Activated CD4-positive, CD25-positive, alpha-beta regulatory T cell (primary cell): ENCODE measurements around the gene E2F8.

ENCODE experiments used
- DNase-seq, 4 experiments: peaks; one replicate each; lab custom pipeline; 2025; lab: John Stamatoyannopoulos, UW

The E2F8 gene

DNA sequence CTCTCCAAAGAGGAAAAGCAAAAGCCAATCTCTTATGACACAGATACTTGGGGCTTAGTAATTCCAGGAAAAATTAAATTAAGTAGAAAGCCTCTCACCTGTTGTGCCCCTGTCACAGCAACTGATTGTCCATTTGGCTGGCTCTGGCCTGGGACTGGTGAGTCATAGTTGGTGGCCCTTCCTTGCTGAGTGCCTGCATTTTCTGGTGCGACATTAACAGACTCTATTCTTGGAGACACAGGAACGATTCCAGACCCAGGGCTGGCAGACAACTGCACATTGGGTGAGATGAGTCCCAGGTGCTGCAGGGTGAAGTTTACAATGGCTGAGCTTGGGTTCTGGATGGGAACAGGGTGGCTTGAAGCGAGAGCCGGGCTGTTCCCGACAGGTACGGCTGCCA is 15.6 kb downstream of the E2F8 start:
- no peak for DNase-seq

GRCh38 chr11:19220903-19221724 is 19.6 kb downstream of the E2F8 start:
- no peak for DNase-seq

- DNase-seq = no peak
Measured at GRCh38 chr11:19218786-19219460, 21.8 kb downstream of the E2F8 start.

- DNase-seq = no peak
Measured at GRCh38 chr11:19218216-19218615, 22.5 kb downstream of the E2F8 start.

DNA sequence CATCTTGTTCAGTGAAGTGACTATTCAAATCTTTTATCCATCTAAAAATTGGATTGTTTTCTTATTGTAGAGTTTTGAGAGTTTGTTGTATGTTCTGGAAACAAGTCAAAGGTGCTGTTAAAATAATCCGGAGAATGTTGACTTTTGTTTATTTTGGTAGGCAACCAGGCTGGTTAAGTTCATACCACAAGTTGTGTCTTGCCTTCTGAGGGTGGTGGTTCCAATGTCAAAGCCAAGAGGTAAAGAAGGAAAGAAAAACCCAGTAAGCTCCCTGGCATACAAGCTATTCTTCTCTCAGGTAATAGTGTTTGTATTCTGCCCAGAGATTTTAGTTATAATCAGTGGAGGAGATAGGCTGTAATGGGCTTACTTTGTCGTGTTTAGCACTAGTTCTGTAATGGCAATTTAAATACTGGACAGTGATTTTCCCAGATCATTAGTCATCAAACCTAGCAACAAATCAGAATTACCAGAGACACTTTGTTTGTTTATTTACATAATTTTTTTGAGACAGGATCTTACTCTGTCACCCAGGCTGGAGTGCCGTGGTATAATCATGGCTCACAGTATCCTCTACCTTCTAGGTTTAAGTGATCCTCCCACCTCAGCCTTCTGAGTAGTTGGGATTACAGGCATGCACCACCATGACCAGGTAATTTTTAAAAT is 23.9 kb downstream of the E2F8 start:
- DNase-seq = no peak

DNA sequence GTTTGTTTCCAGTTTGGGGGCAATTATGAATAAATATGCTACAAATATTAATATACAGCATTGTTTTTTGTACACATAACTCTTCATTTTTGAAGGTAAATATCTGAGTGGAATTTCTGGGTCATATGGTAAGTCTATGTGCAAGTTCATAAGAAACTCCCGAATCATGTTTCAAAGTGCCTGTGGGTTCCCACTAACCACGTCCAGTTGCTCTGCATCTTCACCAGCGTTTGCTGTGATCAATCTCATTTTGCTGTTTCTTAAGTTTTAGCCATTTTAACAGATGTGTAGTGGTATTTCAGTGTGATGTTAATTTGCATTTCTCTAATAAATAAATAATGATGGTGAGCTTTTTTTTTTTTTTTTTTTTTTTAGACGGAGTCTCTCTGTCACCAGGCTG is 24.7 kb downstream of the E2F8 start:
- DNase-seq = no peak

GRCh38 chr11:19209617-19210370 is 31.0 kb downstream of the E2F8 start:
- no peak for DNase-seq

DNA sequence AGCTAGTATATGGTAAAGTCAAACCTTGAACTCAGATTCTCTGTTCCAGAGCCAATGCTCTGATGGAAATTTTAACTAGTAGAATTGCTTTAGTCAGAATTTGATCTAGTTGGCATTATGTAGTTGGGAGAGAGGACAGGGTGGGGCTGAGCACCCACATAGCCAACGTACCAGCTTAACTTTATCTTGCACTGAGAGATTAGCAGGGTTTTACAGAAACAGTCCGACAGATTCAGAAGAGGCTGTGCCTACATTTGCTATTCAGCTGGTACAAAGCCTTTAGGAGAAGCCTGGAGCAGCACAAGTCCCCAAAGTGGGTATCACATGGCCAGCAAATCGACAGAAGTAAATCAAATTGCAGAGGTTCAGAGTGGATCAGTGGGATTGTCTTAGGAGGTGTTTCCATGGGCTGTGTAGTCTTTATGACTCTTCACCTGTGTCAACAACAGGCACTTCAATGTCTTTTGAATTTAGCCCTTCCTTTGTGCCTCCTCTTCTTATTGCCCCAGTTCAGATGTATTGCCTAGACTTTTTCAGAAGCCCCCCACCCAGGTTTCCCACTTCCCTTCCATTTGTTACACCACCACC is 31.7 kb downstream of the E2F8 start:
- no peak for DNase-seq

GRCh38 chr11:19208181-19208580 is 32.6 kb downstream of the E2F8 start:
- DNase-seq = no peak

DNA sequence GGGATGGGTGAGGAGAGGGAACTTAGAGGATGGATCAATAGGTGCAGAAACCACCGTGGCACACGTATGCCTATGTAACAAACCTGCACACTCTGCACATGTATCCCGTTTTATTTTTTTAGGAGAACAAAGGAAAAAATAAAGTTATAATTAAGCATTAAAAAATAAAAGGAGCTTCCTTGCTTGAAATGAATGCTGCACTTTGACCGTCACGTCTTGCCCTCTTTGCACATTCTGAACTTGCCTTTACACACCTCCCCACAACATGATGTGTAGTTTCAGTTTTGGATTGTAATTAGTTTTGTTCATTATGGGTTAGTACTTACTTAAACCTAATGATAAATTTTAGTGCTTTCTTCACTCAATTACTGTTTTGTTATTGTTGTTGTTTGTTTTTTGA is 35.9 kb downstream of the E2F8 start:
- no peak for DNase-seq

- DNase-seq = no peak
Measured at GRCh38 chr11:19201737-19202605, 38.8 kb downstream of the E2F8 start, which contains the start of gene CSRP3. Gene CSRP3 (minus strand): TSS chr11:19201983. CDS start chr11:19192448, 9,535 bp downstream.

- DNase-seq = no peak
Measured at GRCh38 chr11:19200410-19201201, 40.1 kb downstream of the E2F8 start.

DNA sequence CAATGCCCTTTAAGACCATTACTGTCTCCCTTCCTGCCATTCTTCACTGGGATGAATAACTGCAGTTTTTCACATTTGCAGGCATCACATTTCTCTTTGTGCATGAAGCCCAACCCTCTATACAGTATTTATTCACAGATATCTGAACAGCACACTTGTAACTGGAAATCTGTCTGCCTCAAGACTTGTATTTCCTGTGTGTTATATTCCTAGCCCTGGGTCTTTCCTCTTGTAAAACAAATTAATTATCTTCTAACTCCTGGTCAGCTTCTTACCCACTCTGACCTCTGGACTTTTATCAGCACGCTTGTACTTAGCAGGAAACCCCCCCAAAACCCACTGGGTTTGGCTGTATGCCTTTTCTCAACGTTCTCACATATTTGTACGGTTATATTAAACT is 41.0 kb downstream of the E2F8 start:
- DNase-seq = no peak

DNA sequence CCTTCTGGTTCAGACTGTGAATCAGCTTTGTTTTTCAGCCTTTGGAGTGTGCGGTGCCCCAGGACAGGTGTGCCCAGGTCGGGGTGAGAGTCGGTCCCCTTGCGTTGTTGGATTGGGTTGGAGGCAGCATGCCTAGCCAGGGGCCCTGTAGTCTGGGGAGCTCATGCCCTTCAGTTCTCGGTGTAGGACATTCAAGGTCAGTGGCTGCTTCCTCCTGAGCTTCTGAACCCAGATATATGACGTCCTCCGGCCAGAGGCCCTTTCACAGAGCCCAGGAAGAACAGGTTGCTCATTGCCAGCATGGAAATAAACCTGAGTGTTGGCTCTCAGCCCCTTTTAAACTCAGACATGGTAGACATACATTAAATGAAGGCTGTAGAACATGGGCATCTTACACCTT is 41.7 kb downstream of the E2F8 start:
- DNase-seq = no peak

DNA sequence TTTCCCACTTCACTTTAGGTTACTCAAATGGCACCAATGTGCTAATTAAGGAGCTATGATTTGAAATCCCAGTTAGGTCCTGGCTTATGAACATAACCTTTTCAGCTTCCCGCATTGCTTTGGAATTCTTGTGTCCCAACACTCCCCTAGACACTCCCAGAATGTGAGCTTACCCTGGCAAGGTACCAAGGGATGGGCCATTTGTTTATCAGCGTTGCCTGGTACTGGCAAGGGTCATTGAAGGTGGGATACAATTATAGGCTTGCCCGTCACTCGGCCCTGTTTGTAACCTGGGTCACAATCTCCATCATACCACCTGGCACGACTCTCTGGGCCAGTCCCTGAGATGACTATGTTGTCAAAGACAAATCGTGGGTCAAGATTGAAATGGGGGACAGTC is 44.3 kb downstream of the E2F8 start:
- DNase-seq = no peak

- DNase-seq = no peak
Measured at GRCh38 chr11:19194620-19195308, 46.0 kb downstream of the E2F8 start.

DNA sequence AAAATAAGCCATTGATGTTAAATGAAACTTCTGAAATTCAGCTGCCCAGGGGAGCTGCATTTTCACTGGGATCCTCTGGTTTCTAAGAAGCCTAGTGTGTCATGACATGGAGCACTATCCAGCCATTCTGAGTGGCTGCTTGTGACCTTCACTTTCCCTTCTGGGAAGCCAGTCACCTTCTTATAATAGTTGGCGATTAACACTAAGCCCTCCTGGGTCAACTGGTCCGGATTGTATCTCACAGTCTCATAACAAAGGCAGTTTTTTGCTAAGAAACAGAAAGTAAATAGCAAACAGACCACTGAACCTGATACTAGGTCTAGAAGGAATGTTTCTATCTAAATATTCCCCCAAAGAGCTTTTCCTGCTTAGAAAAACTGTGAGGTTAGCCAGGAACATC is 46.8 kb downstream of the E2F8 start:
- no peak for DNase-seq

- no peak for DNase-seq
Measured at GRCh38 chr11:19191530-19192169, 49.1 kb downstream of the E2F8 start.

DNA sequence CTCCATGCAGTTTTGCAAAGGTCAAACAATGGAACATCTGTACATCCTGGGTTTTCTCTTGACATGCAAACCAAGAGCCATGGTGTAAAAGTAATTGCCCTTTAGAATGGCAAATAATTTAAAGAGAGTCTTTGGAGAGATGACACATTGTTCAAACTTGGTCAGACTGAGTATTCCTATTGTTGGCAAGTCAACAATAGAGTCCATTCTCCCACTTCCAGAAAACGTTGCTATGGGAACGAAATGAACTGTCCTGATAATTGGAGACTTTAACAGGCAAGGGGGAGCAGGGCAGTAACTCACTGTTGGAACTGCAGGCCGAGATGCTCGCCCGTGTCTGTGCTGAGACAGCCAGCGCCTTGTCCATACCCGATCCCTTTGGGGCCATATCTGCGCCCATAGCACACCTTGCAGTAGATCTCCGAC is 52.9 kb downstream of the E2F8 start:
- DNase-seq = no peak
